H1 (cell line): Measurements from ENCODE around the gene MNX1. TPM values are rescaled to one million over a fixed set of nuclear protein-coding genes. Genes with fewer than 3 reads are reported as not detected.

Experiments
- CTCF ChIA-PET: fragments of 300-600 bp; sonication (Branson Sonifier 250); formaldehyde crosslinking; loops from one replicate; lab custom pipeline; 2021; ENCODE audit not compliant: partially characterized antibody; lab: Charles Lee
- POLR2A ChIA-PET: fragments of 300-600 bp; sonication (Branson Sonifier 250); formaldehyde crosslinking; loops from one replicate; lab custom pipeline; 2021; ENCODE audit warnings: inconsistent platforms; ENCODE audit not compliant: partially characterized antibody; lab: Charles Lee
- DNase-seq, 2 experiments: peaks; one replicate each; pipeline versions ENCODE4 v3.0.0 to v3.0.0-alpha.2; 2010 to 2022; ENCODE audit warnings: low spot score in 2 of 2, low read depth in 1 of 2, mixed read lengths in 1 of 2
- FAIRE-seq: peaks from 2 replicates; lab custom pipeline; 2011; peaks lifted over from hg19 to GRCh38; lab: Jason Lieb, UNC
- H2AFZ ChIP-seq: 2 replicates; pipeline ENCODE4 v1.8.1; 2012; ENCODE audit warnings: low read length, inconsistent platforms
- H2AK5ac ChIP-seq: 2 replicates; pipeline ENCODE4 v1.6.1; 2013; ENCODE audit warnings: low read depth, low read length
- H2BK120ac ChIP-seq: replicated peaks from 2 replicates; pipeline ENCODE3; 2013; ENCODE audit warnings: low read depth, low read length, inconsistent platforms
- H2BK12ac ChIP-seq: 2 replicates; pipeline ENCODE4 v1.6.1; 2013; ENCODE audit warnings: low read depth, low read length
- H2BK15ac ChIP-seq: 2 replicates; pipeline ENCODE4 v1.6.1; 2013; ENCODE audit warnings: low read length
- H2BK20ac ChIP-seq: 2 replicates; pipeline ENCODE4 v1.6.1; 2013; ENCODE audit warnings: low read length
- H2BK5ac ChIP-seq: 2 replicates; pipeline ENCODE4 v1.6.1; 2013; ENCODE audit warnings: low read depth, low read length
- H3K14ac ChIP-seq: 2 replicates; pipeline ENCODE4 v1.6.1; 2013; ENCODE audit warnings: inconsistent platforms; ENCODE audit not compliant: insufficient read length
- H3K18ac ChIP-seq: 2 replicates; pipeline ENCODE4 v1.6.1; 2013; ENCODE audit warnings: low read length; ENCODE audit errors: extremely low read depth
- H3K23ac ChIP-seq: 2 replicates; pipeline ENCODE4 v1.6.1; 2013; ENCODE audit warnings: inconsistent platforms; ENCODE audit not compliant: insufficient read length
- H3K23me2 ChIP-seq: 2 replicates; pipeline ENCODE4 v1.6.1; 2013; ENCODE audit warnings: low read depth, low read length
- H3K27ac ChIP-seq: 2 replicates; pipeline ENCODE4 v1.6.1; 2011; ENCODE audit warnings: low read depth, low read length, inconsistent platforms
- H3K27me3 ChIP-seq, 4 experiments: replicated peaks in 1 of 4; 1 replicate in 1 of 4; 2 replicates in 3 of 4; pipeline versions ENCODE4 v1.6.1 to v1.8.1; 2011 to 2013; ENCODE audit warnings: low read length in 3 of 4, mild to moderate bottlenecking in 3 of 4, inconsistent platforms in 2 of 4, mixed read lengths in 2 of 4, moderate library complexity in 1 of 4; ENCODE audit not compliant: control insufficient read depth in 3 of 4, insufficient read depth in 3 of 4; ENCODE audit errors: extremely low read depth in 1 of 4
- H3K36me3 ChIP-seq, 4 experiments: 2 replicates each; pipeline versions ENCODE4 v1.6.1 to v1.8.1; 2011 to 2013; ENCODE audit warnings: mild to moderate bottlenecking in 4 of 4, low read length in 3 of 4, moderate library complexity in 2 of 4, control low read depth in 1 of 4, inconsistent platforms in 1 of 4; ENCODE audit not compliant: insufficient read depth in 4 of 4, control insufficient read depth in 2 of 4
- H3K4ac ChIP-seq: replicated peaks from 2 replicates; pipeline ENCODE3; 2013; ENCODE audit warnings: low read length, low read depth, mixed read lengths, inconsistent platforms; ENCODE audit not compliant: insufficient read length
- H3K4me1 ChIP-seq, 4 experiments: replicated peaks in 1 of 4; 1 replicate in 1 of 4; 2 replicates in 3 of 4; pipeline versions ENCODE4 v1.6.1 to v1.8.1; 2011 to 2013; ENCODE audit warnings: low read length in 3 of 4, inconsistent platforms in 2 of 4, mixed read lengths in 1 of 4; ENCODE audit not compliant: insufficient read depth in 4 of 4, control insufficient read depth in 3 of 4
- H3K4me2 ChIP-seq, 2 experiments: 2 replicates each; pipeline versions ENCODE4 v1.6.1 to v1.8.1; 2011 to 2013; ENCODE audit warnings: low read depth in 2 of 2, low read length in 2 of 2, control low read depth in 1 of 2, inconsistent platforms in 1 of 2, mild to moderate bottlenecking in 1 of 2; ENCODE audit not compliant: insufficient read depth in 1 of 2
- H3K4me3 ChIP-seq, 4 experiments: fragments of 200-600, 300-600 bp in 1 of 4; sonication (generic), shearing (Covaris generic), sonication (Bioruptor Twin) in 1 of 4; 2 replicates each; pipeline versions ENCODE4 v1.5.1 to v1.8.1; 2011 to 2016; ENCODE audit warnings: low read length in 4 of 4, low read depth in 3 of 4, control low read depth in 2 of 4, inconsistent platforms in 2 of 4, mild to moderate bottlenecking in 2 of 4, mixed read lengths in 1 of 4, moderate library complexity in 1 of 4; ENCODE audit not compliant: insufficient read depth in 2 of 4; ENCODE audit errors: extremely low read depth in 1 of 4
- H3K56ac ChIP-seq: replicated peaks from 2 replicates; pipeline ENCODE3; 2013; ENCODE audit warnings: low read depth, mild to moderate bottlenecking, mixed read lengths, low read length, inconsistent platforms; ENCODE audit not compliant: insufficient read length
- H3K79me1 ChIP-seq: 2 replicates; pipeline ENCODE4 v1.6.1; 2013; ENCODE audit warnings: low read depth, low read length, control low read depth
- H3K79me2 ChIP-seq, 2 experiments: 2 replicates each; pipeline versions ENCODE4 v1.6.1 to v1.8.1; 2012 to 2013; ENCODE audit warnings: low read length in 2 of 2, mild to moderate bottlenecking in 2 of 2, inconsistent platforms in 1 of 2; ENCODE audit not compliant: insufficient read depth in 2 of 2, control insufficient read depth in 1 of 2
- H3K9ac ChIP-seq, 4 experiments: replicated peaks in 1 of 4; 1 replicate in 1 of 4; 2 replicates in 3 of 4; pipeline versions ENCODE4 v1.6.1 to v1.8.1; 2011 to 2013; ENCODE audit warnings: low read depth in 3 of 4, low read length in 3 of 4, control low read depth in 2 of 4, mild to moderate bottlenecking in 2 of 4, moderate library complexity in 2 of 4, inconsistent platforms in 1 of 4; ENCODE audit errors: extremely low read depth in 1 of 4
- H3K9me3 ChIP-seq, 2 experiments: 2 replicates each; pipeline versions ENCODE4 v1.6.1 to v1.8.1; 2012 to 2013; ENCODE audit warnings: mild to moderate bottlenecking in 2 of 2, moderate library complexity in 2 of 2, control low read depth in 1 of 2, inconsistent platforms in 1 of 2, low read depth in 1 of 2, low read length in 1 of 2, mixed read lengths in 1 of 2; ENCODE audit not compliant: insufficient read depth in 2 of 2
- H4K20me1 ChIP-seq, 2 experiments: replicated peaks in 1 of 2; 2 replicates each; pipeline versions ENCODE3 to v1.8.1; 2011 to 2013; ENCODE audit warnings: inconsistent platforms in 2 of 2, low read length in 2 of 2, mild to moderate bottlenecking in 1 of 2; ENCODE audit not compliant: insufficient read depth in 2 of 2, control insufficient read depth in 1 of 2
- H4K5ac ChIP-seq: 2 replicates; pipeline ENCODE4 v1.6.1; 2013; ENCODE audit warnings: low read length, low read depth, mixed read lengths, inconsistent platforms; ENCODE audit not compliant: insufficient read length
- H4K8ac ChIP-seq: 2 replicates; pipeline ENCODE4 v1.8.0; 2013; ENCODE audit warnings: mild to moderate bottlenecking, moderate library complexity, low read length, inconsistent platforms; ENCODE audit not compliant: insufficient read depth; ENCODE audit errors: extremely low read depth
- H4K91ac ChIP-seq: replicated peaks from 2 replicates; pipeline ENCODE3; 2013; ENCODE audit warnings: low read length, mixed read lengths, inconsistent platforms; ENCODE audit not compliant: insufficient read length
- ATF2 ChIP-seq: IDR thresholded peaks from 2 replicates; pipeline ENCODE4 v1.6.1; 2012; ENCODE audit warnings: low read length, inconsistent platforms
- BRCA1 ChIP-seq: IDR thresholded peaks from 2 replicates; pipeline ENCODE4 v1.6.1; 2012; ENCODE audit warnings: low read depth, low read length, improper control_type of control experiment
- CREB1 ChIP-seq: IDR thresholded peaks from 2 replicates; pipeline ENCODE4 v1.6.1; 2012; ENCODE audit warnings: inconsistent platforms
- KDM1A ChIP-seq: fragments of 200-600, 300-600 bp; sonication (generic); IDR thresholded peaks from 2 replicates; pipeline ENCODE4 v1.7.1; 2016; ENCODE audit warnings: mild to moderate bottlenecking, low read length, borderline replicate concordance
- NANOG ChIP-seq: IDR thresholded peaks from 2 replicates; pipeline ENCODE4 v1.6.1; 2011; ENCODE audit warnings: low read length, low read depth, mild to moderate bottlenecking, inconsistent platforms; ENCODE audit not compliant: insufficient read depth, poor library complexity, severe bottlenecking
- SAP30 ChIP-seq: fragments of 300-600 bp; sonication (generic); IDR thresholded peaks from 2 replicates; pipeline ENCODE4 v1.7.1; 2012; ENCODE audit warnings: low read length, moderate library complexity, mild to moderate bottlenecking, inconsistent platforms; ENCODE audit not compliant: insufficient read depth, insufficient replicate concordance
- SP2 ChIP-seq: IDR thresholded peaks from 2 replicates; pipeline ENCODE4 v1.6.1; 2012; ENCODE audit warnings: mild to moderate bottlenecking, low read length, inconsistent platforms
- YY1 ChIP-seq: IDR thresholded peaks from 2 replicates; pipeline ENCODE4 v1.6.1; 2011; ENCODE audit warnings: low read depth, mild to moderate bottlenecking, low read length
- WGBS, 2 experiments: shearing (Covaris generic) in 1 of 2; methylation state at CpG; one replicate each; pipeline versions ENCODE4 v1.1.6 to v1.1.7; 2013 to 2015; ENCODE audit warnings: low lambda C conversion rate in 2 of 2, mixed read lengths in 2 of 2, inconsistent platforms in 1 of 2, low coverage in 1 of 2, missing lambda C conversion rate in 1 of 2; ENCODE audit not compliant: insufficient replicate concordance in 2 of 2, insufficient coverage in 1 of 2, insufficient read length in 1 of 2; ENCODE audit errors: extremely low coverage in 1 of 2, missing lambda C conversion rate in 1 of 2; 5-methylcytosine and 5-hydroxymethylcytosine counted together
- polyA plus RNA-seq, 7 experiments: library from polyadenylated mRNA; depleted of rRNA in 3 of 7; stranded (reverse) in 5 of 7; unstranded in 2 of 7; fragments of >200 nt in 5 of 7; fragments of 200-250 nt in 2 of 7; gene quantifications; 1 replicate in 5 of 7; 2 replicates in 1 of 7; 4 replicates in 1 of 7; pipeline versions ENCODE4 v1.2.1 to v1.2.3, GENCODE V29; 2011 to 2013; ENCODE audit warnings: missing spikeins in 2 of 7, mixed read lengths in 2 of 7
- total RNA-seq: library from RNA; stranded (reverse); fragmentation: NEBNext Ultra II Directional; extraction: Animal tissue kit (Norgen Biotek cat#: 25700); gene quantifications from 2 replicates; pipeline ENCODE4 v1.2.1, GENCODE V29; 2021

MNX1 gene
- total and polyA plus RNA-seq, 2 of the 8 experiments (the other 6 are each of a cell fraction or from before 2014, with no cell fraction given): 0.39 TPM; not detected in 1

GRCh38 chr7:157037028-157037427 is 26.6 kb upstream of the MNX1 start:
- CTCF ChIA-PET: no interaction called here
- H4K5ac ChIP-seq: no peak overlapping the region
- FAIRE-seq: no peak

More at GRCh38 chr7:157037028-157037427, 26.6 kb upstream of the MNX1 start:
- Histone ChIP-seq H3K56ac (no peak overlapping the region), H3K36me3 (no peaks in the 10 kb centered on the region), H3K4me2 (no peak overlapping the region), H3K9me3 (no peaks in the 10 kb centered on the region), H3K23ac (no peak overlapping the region), H3K79me1 (no peaks in the 10 kb centered on the region), H3K9ac (no peak overlapping the region), H4K8ac (no peak overlapping the region), H2AK5ac (no peak overlapping the region), H2BK12ac (no peak overlapping the region), H3K14ac (no peak overlapping the region), H4K91ac (no peak overlapping the region), H3K4me1 (peaks cover 0 to 3% (median 1%) of the 10 kb centered on the region in 4 experiments; a peak in 1 of 7 replicates), H3K27ac (no peak overlapping the region), H4K20me1 (no peaks in the 10 kb centered on the region), H3K4ac (no peak overlapping the region), H3K4me3 (no peak overlapping the region), H2AFZ (no peak overlapping the region), H2BK20ac (no peak overlapping the region), H3K23me2 (no peaks in the 10 kb centered on the region), H3K27me3 (peaks cover 0 to 2% (median 0%) of the 10 kb centered on the region in 4 experiments; a peak in 2 of 7 replicates), H2BK5ac (no peak overlapping the region), H2BK15ac (no peak overlapping the region), H2BK120ac (no peak overlapping the region), H3K18ac (no peak overlapping the region), H3K79me2 (no peaks in the 10 kb centered on the region)
- no peak for DNase-seq
- 93% methylated on average over 4 of the region's 4 CpGs; no CpG with 5 or more reads in 1 of the 2 experiments for WGBS, 2 experiments
- POLR2A ChIA-PET: no interaction called here
- TF ChIP-seq ATF2 (no peak), YY1 (no peak), NANOG (no peak), SP2 (no peak), CREB1 (no peak), BRCA1 (no peak), SAP30 (no peak), KDM1A (no peak)
